NT2/D1 (cell line): ENCODE measurements around the gene RFLNA.
A peak's percentile ranks its signal among the peaks of the same experiment; 100 is the strongest.

Source experiments
- DNase-seq: peaks from one replicate; pipeline ENCODE4 v3.0.0-alpha.2; 2011; ENCODE audit warnings: low read depth, low spot score
- H3K27me3 ChIP-seq: 2 replicates; pipeline ENCODE4 v1.6.0; 2011; ENCODE audit warnings: mild to moderate bottlenecking; ENCODE audit not compliant: insufficient read length, insufficient read depth
- H3K36me3 ChIP-seq: 2 replicates; pipeline ENCODE4 v1.6.1; 2011; ENCODE audit warnings: mild to moderate bottlenecking, low read length, mixed read lengths; ENCODE audit not compliant: insufficient read depth, insufficient read length
- H3K4me1 ChIP-seq: 2 replicates; pipeline ENCODE4 v1.5.1; 2011; ENCODE audit not compliant: insufficient read depth, insufficient read length
- H3K4me3 ChIP-seq: 2 replicates; pipeline ENCODE4 v1.5.1; 2011; ENCODE audit warnings: low read depth; ENCODE audit not compliant: insufficient read length
- H3K9ac ChIP-seq: 2 replicates; pipeline ENCODE4 v1.6.0; 2011; ENCODE audit warnings: low read depth; ENCODE audit not compliant: insufficient read length
- H3K9me3 ChIP-seq: 2 replicates; pipeline ENCODE4 v1.5.1; 2011; ENCODE audit warnings: mild to moderate bottlenecking, low read length; ENCODE audit not compliant: insufficient read depth
- SUZ12 ChIP-seq: IDR thresholded peaks from 2 replicates; pipeline ENCODE4 v1.6.1; 2011; ENCODE audit not compliant: insufficient read length, insufficient read depth; ENCODE audit errors: extremely low read depth
- YY1 ChIP-seq: IDR thresholded peaks from 2 replicates; pipeline ENCODE4 v1.6.1; 2011; ENCODE audit not compliant: insufficient read length, insufficient read depth
- ZNF274 ChIP-seq: IDR thresholded peaks from 2 replicates; pipeline ENCODE4 v1.6.1; 2011; ENCODE audit warnings: mild to moderate bottlenecking, low read depth, low read length

The RFLNA gene

DNA sequence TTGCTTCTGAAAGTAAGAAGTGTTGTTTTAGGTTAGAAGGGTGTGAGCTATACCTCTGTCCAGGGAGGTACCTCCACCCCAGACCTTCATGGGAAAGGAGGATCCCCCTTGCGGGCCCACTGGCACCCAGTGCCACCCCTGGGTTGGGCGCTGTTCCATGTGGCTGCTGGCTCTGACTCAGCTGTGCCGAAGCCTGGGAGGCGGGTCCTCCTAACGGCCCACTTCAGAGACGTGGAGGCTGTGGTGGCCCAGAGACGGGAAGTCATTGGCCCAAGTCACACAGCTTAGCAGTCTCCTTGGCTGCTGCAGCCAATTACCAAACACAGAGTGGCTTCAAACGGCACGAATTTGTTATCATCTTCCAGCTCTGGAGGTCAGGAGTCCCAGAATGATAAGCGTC lies 10.2 kb downstream of the RFLNA start:
- Histone ChIP-seq H3K4me1 (peaks cover 14% of the 10 kb centered on the region), H3K4me3 (no peak overlapping the region), H3K9ac (no peak overlapping the region), H3K27me3 (no peaks in the 10 kb centered on the region), H3K9me3 (no peaks in the 10 kb centered on the region), H3K36me3 (no peaks in the 10 kb centered on the region)
- no peak for DNase-seq
- TF ChIP-seq YY1: no peak
- TF ChIP-seq ZNF274: no peak
- TF ChIP-seq SUZ12: no peak

DNA sequence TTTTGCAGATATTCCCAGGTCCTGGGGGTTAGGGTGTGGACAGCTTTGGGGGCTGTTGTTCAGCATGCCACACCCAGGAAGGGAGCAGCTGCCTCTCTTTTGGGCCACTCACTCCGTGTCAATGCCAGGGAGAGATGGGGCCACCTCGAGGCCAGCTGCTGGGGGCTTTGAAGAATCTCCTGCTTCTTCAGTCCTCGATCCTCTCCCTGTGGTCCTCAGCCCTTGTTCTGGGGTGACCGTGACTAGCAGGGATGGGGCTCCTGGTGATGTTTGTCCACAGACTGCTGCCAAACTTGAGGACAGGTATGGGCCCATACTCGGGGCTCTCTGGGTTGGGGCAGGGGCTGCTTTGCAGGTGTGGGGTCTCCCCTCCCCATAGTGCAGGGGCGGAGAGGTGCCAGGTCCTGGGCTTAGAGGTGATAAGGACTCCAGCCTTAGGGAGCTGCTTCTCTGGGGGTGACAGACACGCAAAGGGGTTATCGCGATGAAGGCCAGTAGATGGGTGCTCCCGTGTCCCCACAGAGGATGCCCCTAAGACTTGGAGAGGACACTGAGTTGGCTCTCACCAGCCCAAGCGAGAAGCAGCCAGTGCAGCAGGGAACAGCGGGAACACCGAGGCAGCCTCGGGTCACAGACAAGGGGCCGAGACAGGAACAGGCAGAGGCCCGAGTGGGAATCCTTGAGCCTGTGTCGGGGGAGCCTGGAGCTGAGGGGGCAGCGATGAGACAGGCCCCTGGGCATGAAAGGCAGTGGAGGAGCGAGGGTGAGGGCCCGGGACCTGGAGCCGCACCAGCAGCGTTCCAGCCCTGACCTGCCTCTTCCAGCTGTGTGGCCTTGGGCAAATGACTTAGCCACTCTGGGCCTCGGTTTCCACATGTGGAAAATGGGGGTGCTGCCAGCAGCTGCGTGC lies 11.1 kb downstream of the RFLNA start:
- H3K4me1 ChIP-seq: peaks cover 17% of the 10 kb centered on the region
- no peak overlapping the region for H3K4me3 ChIP-seq
- DNase-seq: no peak
- TF ChIP-seq ZNF274 (no peak), YY1 (no peak), SUZ12 (no peak)
- H3K27me3 ChIP-seq: no peaks in the 10 kb centered on the region
- no peaks in the 10 kb centered on the region for H3K36me3 ChIP-seq
- no peak overlapping the region for H3K9ac ChIP-seq
- H3K9me3 ChIP-seq: no peaks in the 10 kb centered on the region

GRCh38 chr12:124306686-124307555 lies 12.0 kb downstream of the RFLNA start:
- Histone ChIP-seq H3K4me3 (no peak overlapping the region), H3K36me3 (no peaks in the 10 kb centered on the region), H3K27me3 (no peaks in the 10 kb centered on the region), H3K9ac (no peak overlapping the region), H3K4me1 (peaks cover 22% of the 10 kb centered on the region), H3K9me3 (no peaks in the 10 kb centered on the region)
- TF ChIP-seq YY1: no peak
- no peak for TF ChIP-seq SUZ12
- no peak for TF ChIP-seq ZNF274
- DNase-seq: no peak

DNA sequence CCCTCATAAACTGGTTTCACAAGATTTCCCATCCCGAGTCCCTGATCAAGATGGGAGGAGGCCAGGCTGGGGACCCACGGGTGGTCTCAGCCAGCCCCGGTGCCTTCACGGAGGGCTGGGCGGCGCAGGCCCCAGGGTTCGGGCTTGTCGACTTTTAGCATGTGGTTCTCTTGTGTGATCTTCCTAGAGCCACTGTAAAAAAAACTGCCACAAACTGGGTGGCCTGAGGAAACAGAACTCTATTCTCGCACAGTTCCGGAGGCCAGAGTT lies 12.6 kb downstream of the RFLNA start:
- no peaks in the 10 kb centered on the region for H3K9me3 ChIP-seq
- TF ChIP-seq ZNF274: no peak
- no peak for TF ChIP-seq SUZ12
- TF ChIP-seq YY1: no peak
- DNase-seq: no peak
- H3K4me1 ChIP-seq: peaks cover 20% of the 10 kb centered on the region
- no peak overlapping the region for H3K4me3 ChIP-seq
- H3K27me3 ChIP-seq: no peaks in the 10 kb centered on the region
- no peaks in the 10 kb centered on the region for H3K36me3 ChIP-seq
- H3K9ac ChIP-seq: peak overlapping the region; percentile 29

- Histone ChIP-seq H3K27me3 (no peaks in the 10 kb centered on the region), H3K9ac (no peak overlapping the region), H3K4me3 (no peak overlapping the region), H3K36me3 (no peaks in the 10 kb centered on the region), H3K4me1 (peaks cover 13% of the 10 kb centered on the region), H3K9me3 (no peaks in the 10 kb centered on the region)
- TF ChIP-seq ZNF274 (no peak), SUZ12 (no peak), YY1 (no peak)
- DNase-seq: no peak
Observed at GRCh38 chr12:124308741-124309140, 13.8 kb downstream of the RFLNA start.

GRCh38 chr12:124309231-124309630 lies 14.3 kb downstream of the RFLNA start:
- peaks cover 9% of the 10 kb centered on the region for H3K4me1 ChIP-seq
- DNase-seq: no peak
- H3K9ac ChIP-seq: no peak overlapping the region
- TF ChIP-seq YY1 (no peak), ZNF274 (no peak), SUZ12 (no peak)
- no peaks in the 10 kb centered on the region for H3K9me3 ChIP-seq
- H3K4me3 ChIP-seq: no peak overlapping the region
- H3K27me3 ChIP-seq: no peaks in the 10 kb centered on the region
- H3K36me3 ChIP-seq: no peaks in the 10 kb centered on the region

GRCh38 chr12:124309744-124310143 lies 14.9 kb downstream of the RFLNA start:
- TF ChIP-seq ZNF274 (no peak), YY1 (no peak), SUZ12 (no peak)
- Histone ChIP-seq H3K36me3 (no peaks in the 10 kb centered on the region), H3K4me3 (no peak overlapping the region), H3K4me1 (peaks cover 9% of the 10 kb centered on the region), H3K9ac (no peak overlapping the region), H3K9me3 (no peaks in the 10 kb centered on the region), H3K27me3 (no peaks in the 10 kb centered on the region)
- no peak for DNase-seq
